ENCODE data around the gene ELMOD3. TPM values are rescaled to one million over a fixed set of nuclear protein-coding genes. Genes with fewer than 3 reads are reported as not detected.

ELMOD3 gene
- total and polyA plus RNA-seq, 5 donors from 2014 or later: 13.5 to 21.5 (median 15.8) TPM

GRCh38 chr2:85415980-85416650 lies 61.5 kb downstream of the ELMOD3 start:
- Mint-ChIP-seq H3K4me3 (peak overlapping the region in 2 of 4 donors; percentile 51 to 54), H3K27ac (peak overlapping the region in 1 of 3 donors; percentile 56)

GRCh38 chr2:85418132-85419008 lies 63.8 kb downstream of the ELMOD3 start, which contains the start of gene SH2D6:
Gene SH2D6, plus strand, starts transcription at chr2:85418714. Its CDS starts 10,752 bp downstream, at chr2:85429466.
- H3K4me1 Mint-ChIP-seq: peaks cover 0 to 32% (median 22%) of the 10 kb centered on the region in 4 donors

More at GRCh38 chr2:85415980-85416650, 61.5 kb downstream of the ELMOD3 start:
- H3K4me3 ChIP-seq (ENCODE audit: low read depth, low read length): no peak overlapping the region
- no peaks in the 10 kb centered on the region for H3K36me3 Mint-ChIP-seq
- ATAC-seq (ENCODE audit: low read depth in 2 of 2): no peak
- no peaks in the 10 kb centered on the region for H3K36me3 ChIP-seq (ENCODE audit: control insufficient read depth, insufficient read depth, low read length)
- no peak overlapping the region for H3K27ac ChIP-seq (ENCODE audit: insufficient read depth, low read length, poor library complexity, severe bottlenecking)
- H3K9me3 Mint-ChIP-seq: peaks cover 0 to 2% (median 0%) of the 10 kb centered on the region in 7 donors
- DNase-seq: no peak
- H3K4me1 Mint-ChIP-seq: peaks cover 0 to 35% (median 20%) of the 10 kb centered on the region in 4 donors
- H3K27me3 Mint-ChIP-seq: peaks cover 17% of the 10 kb centered on the region
- no peaks in the 10 kb centered on the region for H3K9me3 ChIP-seq (ENCODE audit: control insufficient read depth in 2 of 2, low read length in 2 of 2)
- peaks cover 37% of the 10 kb centered on the region for H3K4me1 ChIP-seq (ENCODE audit: control insufficient read depth, insufficient read depth, low read length, poor library complexity, severe bottlenecking)
- peaks cover 2% of the 10 kb centered on the region for H3K27me3 ChIP-seq (ENCODE audit: control insufficient read depth, insufficient read depth, low read length)

GRCh38 chr2:85419009-85419675 lies 64.6 kb downstream of the ELMOD3 start:
- ATAC-seq (ENCODE audit: low read depth in 2 of 2): no peak
- Mint-ChIP-seq H3K36me3 (no peaks in the 10 kb centered on the region), H3K4me3 (peak overlapping the region; percentile 93 to 100 (median 95)), H3K27ac (peak overlapping the region; percentile 63 to 91 (median 85)), H3K4me1 (peaks cover 0 to 31% (median 20%) of the 10 kb centered on the region in 4 donors), H3K27me3 (no peaks in the 10 kb centered on the region), H3K9me3 (no peaks in the 10 kb centered on the region)
- H3K36me3 ChIP-seq (ENCODE audit: control insufficient read depth, insufficient read depth, low read length): no peaks in the 10 kb centered on the region
- peaks cover 31% of the 10 kb centered on the region for H3K4me1 ChIP-seq (ENCODE audit: control insufficient read depth, insufficient read depth, low read length, poor library complexity, severe bottlenecking)
- no peak for DNase-seq
- no peaks in the 10 kb centered on the region for H3K9me3 ChIP-seq (ENCODE audit: control insufficient read depth in 2 of 2, low read length in 2 of 2)
- peak overlapping the region; percentile 74 for H3K4me3 ChIP-seq (ENCODE audit: low read depth, low read length)
- no peaks in the 10 kb centered on the region for H3K27me3 ChIP-seq (ENCODE audit: control insufficient read depth, insufficient read depth, low read length)
- H3K27ac ChIP-seq (ENCODE audit: insufficient read depth, low read length, poor library complexity, severe bottlenecking): peak overlapping the region; percentile 86

More at GRCh38 chr2:85418132-85419008, 63.8 kb downstream of the ELMOD3 start, which contains the start of gene SH2D6:
- Mint-ChIP-seq H3K27ac (peak within 1 kb of the TSS; percentile 91 to 100 (median 96)), H3K27me3 (peaks cover 4% of the 10 kb centered on the region), H3K4me3 (peak within 1 kb of the TSS; percentile 93 to 100 (median 95)), H3K9me3 (no peaks in the 10 kb centered on the region), H3K36me3 (no peaks in the 10 kb centered on the region)
- peak; percentile 84 to 86 for ATAC-seq (ENCODE audit: low read depth in 2 of 2)
- DNase-seq: peak; percentile 77 to 91 (median 83)
- Histone ChIP-seq H3K4me1 (ENCODE audit: control insufficient read depth, insufficient read depth, low read length, poor library complexity, severe bottlenecking) (peaks cover 37% of the 10 kb centered on the region), H3K27ac (ENCODE audit: insufficient read depth, low read length, poor library complexity, severe bottlenecking) (peak within 1 kb of the TSS; percentile 86), H3K36me3 (ENCODE audit: control insufficient read depth, insufficient read depth, low read length) (no peaks in the 10 kb centered on the region), H3K9me3 (ENCODE audit: control insufficient read depth in 2 of 2, low read length in 2 of 2) (no peaks in the 10 kb centered on the region), H3K27me3 (ENCODE audit: control insufficient read depth, insufficient read depth, low read length) (peaks cover 2% of the 10 kb centered on the region), H3K4me3 (ENCODE audit: low read depth, low read length) (peak within 1 kb of the TSS; percentile 74)

GRCh38 chr2:85420536-85421259 lies 66.1 kb downstream of the ELMOD3 start:
- H3K27me3 ChIP-seq (ENCODE audit: control insufficient read depth, insufficient read depth, low read length): no peaks in the 10 kb centered on the region
- ATAC-seq (ENCODE audit: low read depth in 2 of 2) (peak; percentile 73 to 75), DNase-seq (peak; percentile 83 to 88 (median 85))
- H3K27ac ChIP-seq (ENCODE audit: insufficient read depth, low read length, poor library complexity, severe bottlenecking): peak overlapping the region; percentile 2
- peak overlapping the region; percentile 60 for H3K4me3 ChIP-seq (ENCODE audit: low read depth, low read length)
- no peaks in the 10 kb centered on the region for H3K27me3 Mint-ChIP-seq
- H3K4me3 Mint-ChIP-seq: peak overlapping the region; percentile 78 to 96 (median 78)
- no peaks in the 10 kb centered on the region for H3K9me3 Mint-ChIP-seq
- H3K36me3 ChIP-seq (ENCODE audit: control insufficient read depth, insufficient read depth, low read length): no peaks in the 10 kb centered on the region
- no peaks in the 10 kb centered on the region for H3K9me3 ChIP-seq (ENCODE audit: control insufficient read depth in 2 of 2, low read length in 2 of 2)
- peaks cover 0 to 31% (median 19%) of the 10 kb centered on the region in 4 donors for H3K4me1 Mint-ChIP-seq
- H3K4me1 ChIP-seq (ENCODE audit: control insufficient read depth, insufficient read depth, low read length, poor library complexity, severe bottlenecking): peaks cover 31% of the 10 kb centered on the region
- no peaks in the 10 kb centered on the region for H3K36me3 Mint-ChIP-seq
- H3K27ac Mint-ChIP-seq: peak overlapping the region; percentile 84 to 94 (median 87)

- no peaks in the 10 kb centered on the region for H3K36me3 Mint-ChIP-seq
- peak overlapping the region in 2 of 3 donors; percentile 79 to 87 for H3K27ac Mint-ChIP-seq
- Histone ChIP-seq H3K27me3 (ENCODE audit: control insufficient read depth, insufficient read depth, low read length) (no peaks in the 10 kb centered on the region), H3K27ac (ENCODE audit: insufficient read depth, low read length, poor library complexity, severe bottlenecking) (no peak overlapping the region), H3K4me1 (ENCODE audit: control insufficient read depth, insufficient read depth, low read length, poor library complexity, severe bottlenecking) (peaks cover 31% of the 10 kb centered on the region), H3K36me3 (ENCODE audit: control insufficient read depth, insufficient read depth, low read length) (no peaks in the 10 kb centered on the region), H3K9me3 (ENCODE audit: control insufficient read depth in 2 of 2, low read length in 2 of 2) (no peaks in the 10 kb centered on the region), H3K4me3 (ENCODE audit: low read depth, low read length) (no peak overlapping the region)
- H3K27me3 Mint-ChIP-seq: no peaks in the 10 kb centered on the region
- no peaks in the 10 kb centered on the region for H3K9me3 Mint-ChIP-seq
- peak overlapping the region in 2 of 4 donors; percentile 22 to 96 for H3K4me3 Mint-ChIP-seq
- H3K4me1 Mint-ChIP-seq: peaks cover 0 to 31% (median 19%) of the 10 kb centered on the region in 4 donors
- ATAC-seq (ENCODE audit: low read depth in 2 of 2): no peak
- DNase-seq: no peak
Observed at GRCh38 chr2:85421260-85422071, 66.9 kb downstream of the ELMOD3 start.

- peaks cover 0 to 31% (median 19%) of the 10 kb centered on the region in 4 donors for H3K4me1 Mint-ChIP-seq
- peak overlapping the region in 2 of 3 donors; percentile 16 to 38 for H3K27ac Mint-ChIP-seq
- no peaks in the 10 kb centered on the region for H3K9me3 Mint-ChIP-seq
- no peaks in the 10 kb centered on the region for H3K36me3 Mint-ChIP-seq
- Histone ChIP-seq H3K27ac (ENCODE audit: insufficient read depth, low read length, poor library complexity, severe bottlenecking) (no peak overlapping the region), H3K27me3 (ENCODE audit: control insufficient read depth, insufficient read depth, low read length) (no peaks in the 10 kb centered on the region), H3K4me3 (ENCODE audit: low read depth, low read length) (no peak overlapping the region), H3K4me1 (ENCODE audit: control insufficient read depth, insufficient read depth, low read length, poor library complexity, severe bottlenecking) (peaks cover 31% of the 10 kb centered on the region), H3K36me3 (ENCODE audit: control insufficient read depth, insufficient read depth, low read length) (no peaks in the 10 kb centered on the region), H3K9me3 (ENCODE audit: control insufficient read depth in 2 of 2, low read length in 2 of 2) (no peaks in the 10 kb centered on the region)
- no peaks in the 10 kb centered on the region for H3K27me3 Mint-ChIP-seq
- DNase-seq (no peak), ATAC-seq (ENCODE audit: low read depth in 2 of 2) (no peak)
- peak overlapping the region in 1 of 4 donors; percentile 22 for H3K4me3 Mint-ChIP-seq
Observed at GRCh38 chr2:85422072-85422457, 67.5 kb downstream of the ELMOD3 start.

All from CD4-positive, CD25-positive, alpha-beta regulatory T cell (primary cell).